GM12878 (cell line): ENCODE measurements around the gene BZW2.

ENCODE experiments used
- CEBPB ChIP-seq, 2 experiments: fragments of 150-350 bp in 1 of 2; IDR thresholded peaks; 2 replicates each; pipeline ENCODE4 v1.6.1; 2012 to 2014; ENCODE audit warnings: low read depth in 2 of 2, low read length in 2 of 2, borderline replicate concordance in 1 of 2, inconsistent platforms in 1 of 2
- CREB1 ChIP-seq: IDR thresholded peaks from 2 replicates; pipeline ENCODE4 v1.6.1; 2012; ENCODE audit warnings: low read depth, mild to moderate bottlenecking, inconsistent platforms
- EP300 ChIP-seq, 2 experiments: fragments of 150-350 bp in 1 of 2; IDR thresholded peaks; 2 replicates each; pipeline ENCODE4 v1.6.1; 2011 to 2012; ENCODE audit warnings: low read depth in 2 of 2, low read length in 2 of 2, borderline replicate concordance in 1 of 2, improper control_type of control experiment in 1 of 2, inconsistent platforms in 1 of 2; ENCODE audit not compliant: control insufficient read depth in 1 of 2
- EZH2 ChIP-seq: IDR thresholded peaks from 2 replicates; pipeline ENCODE4 v1.6.1; 2012; ENCODE audit warnings: low read depth, mild to moderate bottlenecking, control low read depth, inconsistent platforms, low read length, borderline replicate concordance; ENCODE audit not compliant: control insufficient read depth
- MXI1 ChIP-seq: fragments of 150-350 bp; IDR thresholded peaks from 2 replicates; pipeline ENCODE4 v1.6.1; 2011; ENCODE audit warnings: low read depth, mild to moderate bottlenecking, inconsistent platforms, low read length, improper control_type of control experiment
- NBN ChIP-seq: fragments of 450-650 bp; IDR thresholded peaks from 2 replicates; pipeline ENCODE4 v1.6.1; 2016
- NRF1 ChIP-seq: conservative IDR thresholded peaks from 2 replicates; pipeline ENCODE4 v1.6.1; 2011; ENCODE audit warnings: mild to moderate bottlenecking, low read depth, low read length, improper control_type of control experiment
- SMC3 ChIP-seq: IDR thresholded peaks from 2 replicates; pipeline ENCODE4 v1.6.1; 2011; ENCODE audit warnings: low read length, improper control_type of control experiment, borderline replicate concordance
- TF ChIP-seq, protein P1 (sequence below): IDR thresholded peaks from 2 replicates; pipeline ENCODE4 v1.6.1; 2012; ENCODE audit warnings: improper control_type of control experiment, low read depth, low read length; ENCODE audit not compliant: insufficient replicate concordance
- TF ChIP-seq, protein P2 (sequence below), 3 experiments: IDR thresholded peaks in 2 of 3; conservative IDR thresholded peaks in 1 of 3; 2 replicates each; pipeline ENCODE4 v1.5.1; 2011; ENCODE audit warnings: low read depth in 3 of 3, low read length in 3 of 3, mild to moderate bottlenecking in 3 of 3, control low read depth in 2 of 3, moderate library complexity in 2 of 3, inconsistent platforms in 1 of 3, mixed read lengths in 1 of 3; ENCODE audit not compliant: control insufficient read depth in 2 of 3, insufficient read depth in 1 of 3; ENCODE audit errors: extremely low read depth in 1 of 3

DNA sequence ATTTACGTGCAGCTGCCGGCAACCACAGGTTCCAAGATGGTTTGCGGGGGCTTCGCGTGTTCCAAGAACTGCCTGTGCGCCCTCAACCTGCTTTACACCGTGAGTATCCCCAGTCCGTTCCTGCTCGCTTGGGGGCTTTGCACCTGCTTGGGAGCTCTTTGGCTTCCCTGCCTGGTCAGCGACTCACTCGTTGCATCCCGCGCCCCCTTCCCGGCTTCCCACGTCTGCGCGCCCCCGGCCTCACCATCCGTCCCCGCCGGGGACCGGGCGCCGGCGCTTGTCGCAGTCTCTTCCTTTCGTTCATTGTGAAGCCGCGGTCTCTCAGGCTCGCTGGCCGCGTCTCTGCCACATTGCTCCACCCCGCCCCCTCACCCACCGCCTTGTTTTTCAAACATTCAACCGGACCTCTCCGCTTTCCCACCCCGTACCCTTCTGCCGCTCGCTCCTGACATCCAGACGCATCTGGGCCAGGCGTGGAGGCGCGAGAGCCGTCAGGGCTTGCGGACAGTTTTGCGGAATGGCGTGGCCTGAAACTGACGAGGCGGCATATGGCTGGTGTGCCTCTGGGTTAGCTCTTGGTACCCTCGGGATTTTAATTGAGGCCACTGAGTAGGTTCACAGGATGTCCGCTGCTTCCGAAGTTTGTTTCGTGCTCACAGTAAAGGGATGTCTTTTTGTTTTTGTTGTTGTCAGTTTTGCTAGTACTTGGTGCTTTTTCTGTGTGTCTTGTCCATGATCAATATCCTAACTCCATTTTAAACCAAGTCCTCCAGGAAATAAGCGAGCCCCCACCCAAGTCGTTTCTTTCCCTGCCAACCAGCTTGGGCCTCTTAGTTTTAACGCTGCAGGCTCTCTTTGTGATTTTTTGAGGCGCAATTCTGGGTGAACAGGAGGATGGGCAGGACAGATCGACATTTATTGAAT lies 108.2 kb downstream of the BZW2 start:
- no peak for TF ChIP-seq EZH2
- no peak for TF ChIP-seq CREB1
- TF ChIP-seq NRF1 = no peak
- no peak for TF ChIP-seq CEBPB (IDR thresholded peaks at IDR 0.05; ENCODE audit: borderline replicate concordance in 1 of 2, low read depth in 2 of 2, low read length in 2 of 2)
- TF ChIP-seq, protein P1, sequence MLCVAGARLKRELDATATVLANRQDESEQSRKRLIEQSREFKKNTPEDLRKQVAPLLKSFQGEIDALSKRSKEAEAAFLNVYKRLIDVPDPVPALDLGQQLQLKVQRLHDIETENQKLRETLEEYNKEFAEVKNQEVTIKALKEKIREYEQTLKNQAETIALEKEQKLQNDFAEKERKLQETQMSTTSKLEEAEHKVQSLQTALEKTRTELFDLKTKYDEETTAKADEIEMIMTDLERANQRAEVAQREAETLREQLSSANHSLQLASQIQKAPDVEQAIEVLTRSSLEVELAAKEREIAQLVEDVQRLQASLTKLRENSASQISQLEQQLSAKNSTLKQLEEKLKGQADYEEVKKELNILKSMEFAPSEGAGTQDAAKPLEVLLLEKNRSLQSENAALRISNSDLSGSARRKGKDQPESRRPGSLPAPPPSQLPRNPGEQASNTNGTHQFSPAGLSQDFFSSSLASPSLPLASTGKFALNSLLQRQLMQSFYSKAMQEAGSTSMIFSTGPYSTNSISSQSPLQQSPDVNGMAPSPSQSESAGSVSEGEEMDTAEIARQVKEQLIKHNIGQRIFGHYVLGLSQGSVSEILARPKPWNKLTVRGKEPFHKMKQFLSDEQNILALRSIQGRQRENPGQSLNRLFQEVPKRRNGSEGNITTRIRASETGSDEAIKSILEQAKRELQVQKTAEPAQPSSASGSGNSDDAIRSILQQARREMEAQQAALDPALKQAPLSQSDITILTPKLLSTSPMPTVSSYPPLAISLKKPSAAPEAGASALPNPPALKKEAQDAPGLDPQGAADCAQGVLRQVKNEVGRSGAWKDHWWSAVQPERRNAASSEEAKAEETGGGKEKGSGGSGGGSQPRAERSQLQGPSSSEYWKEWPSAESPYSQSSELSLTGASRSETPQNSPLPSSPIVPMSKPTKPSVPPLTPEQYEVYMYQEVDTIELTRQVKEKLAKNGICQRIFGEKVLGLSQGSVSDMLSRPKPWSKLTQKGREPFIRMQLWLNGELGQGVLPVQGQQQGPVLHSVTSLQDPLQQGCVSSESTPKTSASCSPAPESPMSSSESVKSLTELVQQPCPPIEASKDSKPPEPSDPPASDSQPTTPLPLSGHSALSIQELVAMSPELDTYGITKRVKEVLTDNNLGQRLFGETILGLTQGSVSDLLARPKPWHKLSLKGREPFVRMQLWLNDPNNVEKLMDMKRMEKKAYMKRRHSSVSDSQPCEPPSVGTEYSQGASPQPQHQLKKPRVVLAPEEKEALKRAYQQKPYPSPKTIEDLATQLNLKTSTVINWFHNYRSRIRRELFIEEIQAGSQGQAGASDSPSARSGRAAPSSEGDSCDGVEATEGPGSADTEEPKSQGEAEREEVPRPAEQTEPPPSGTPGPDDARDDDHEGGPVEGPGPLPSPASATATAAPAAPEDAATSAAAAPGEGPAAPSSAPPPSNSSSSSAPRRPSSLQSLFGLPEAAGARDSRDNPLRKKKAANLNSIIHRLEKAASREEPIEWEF = no peak
- no peak for TF ChIP-seq EP300 (IDR thresholded peaks at IDR 0.05; ENCODE audit: borderline replicate concordance in 1 of 2, control insufficient read depth in 1 of 2, low read depth in 2 of 2, low read length in 2 of 2)
- TF ChIP-seq, protein P2, sequence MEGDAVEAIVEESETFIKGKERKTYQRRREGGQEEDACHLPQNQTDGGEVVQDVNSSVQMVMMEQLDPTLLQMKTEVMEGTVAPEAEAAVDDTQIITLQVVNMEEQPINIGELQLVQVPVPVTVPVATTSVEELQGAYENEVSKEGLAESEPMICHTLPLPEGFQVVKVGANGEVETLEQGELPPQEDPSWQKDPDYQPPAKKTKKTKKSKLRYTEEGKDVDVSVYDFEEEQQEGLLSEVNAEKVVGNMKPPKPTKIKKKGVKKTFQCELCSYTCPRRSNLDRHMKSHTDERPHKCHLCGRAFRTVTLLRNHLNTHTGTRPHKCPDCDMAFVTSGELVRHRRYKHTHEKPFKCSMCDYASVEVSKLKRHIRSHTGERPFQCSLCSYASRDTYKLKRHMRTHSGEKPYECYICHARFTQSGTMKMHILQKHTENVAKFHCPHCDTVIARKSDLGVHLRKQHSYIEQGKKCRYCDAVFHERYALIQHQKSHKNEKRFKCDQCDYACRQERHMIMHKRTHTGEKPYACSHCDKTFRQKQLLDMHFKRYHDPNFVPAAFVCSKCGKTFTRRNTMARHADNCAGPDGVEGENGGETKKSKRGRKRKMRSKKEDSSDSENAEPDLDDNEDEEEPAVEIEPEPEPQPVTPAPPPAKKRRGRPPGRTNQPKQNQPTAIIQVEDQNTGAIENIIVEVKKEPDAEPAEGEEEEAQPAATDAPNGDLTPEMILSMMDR (IDR thresholded peaks at IDR 0.05 in 2 of 3, conservative IDR thresholded peaks at IDR 0.05 in 1 of 3; ENCODE audit: control insufficient read depth in 2 of 3, extremely low read depth in 1 of 3, insufficient read depth in 1 of 3, low read depth in 3 of 3, low read length in 3 of 3) = no peak
- no peak for TF ChIP-seq SMC3
- no peak for TF ChIP-seq NBN
- TF ChIP-seq MXI1 = no peak
